ENCODE data around the gene NR4A1.
A peak's percentile ranks its signal among the peaks of the same experiment; 100 is the strongest.

The NR4A1 gene

GRCh38 chr12:52014567-52015530 is 36.4 kb upstream of the NR4A1 start:
- Histone ChIP-seq H3K4me3 (ENCODE audit: low read depth, low read length) (no peak overlapping the region), H3K27ac (ENCODE audit: extremely low read depth, low read depth, low read length) (no peak overlapping the region), H3K9me3 (ENCODE audit: control insufficient read depth, insufficient read depth, low read depth, low read length) (no peaks in the 10 kb centered on the region), H3K36me3 (ENCODE audit: control insufficient read depth in 2 of 2, insufficient read depth in 1 of 2, low read length in 2 of 2) (peaks cover 0 to 25% of the 10 kb centered on the region in 2 experiments; a peak in 1 of 3 replicates), H3K4me1 (ENCODE audit: control insufficient read depth, insufficient read depth, low read length) (peaks cover 9% of the 10 kb centered on the region; the same call in 1 of the 2 replicates)
- ChIA-PET CTCF (interaction anchor here (0.6 to 3.1 kb wide), 6 partner anchors 10 to 122 kb away, joined by 3 to 18 read pairs (median 6); no protein-coding TSS in a partner anchor), POLR2A (no interaction called here)
- TF ChIP-seq ZNF76 (tag by site-specific recombination; IDR thresholded peaks at IDR 0.05; ENCODE audit: borderline replicate concordance, low read depth) (no peak), ZNF701 (tag by site-specific recombination; IDR thresholded peaks at IDR 0.05) (no peak), ZNF777 (tag by site-specific recombination; IDR thresholded peaks at IDR 0.05; ENCODE audit: borderline replicate concordance) (no peak), ZSCAN23 (tag by site-specific recombination; IDR thresholded peaks at IDR 0.05) (no peak), ZBTB49 (tag by site-specific recombination; IDR thresholded peaks at IDR 0.05; ENCODE audit: low read depth) (no peak), ZNF148 (tag by site-specific recombination; IDR thresholded peaks at IDR 0.05; ENCODE audit: borderline replicate concordance) (no peak), ZNF785 (tag by site-specific recombination; IDR thresholded peaks at IDR 0.05) (no peak), IKZF3 (tag by site-specific recombination; IDR thresholded peaks at IDR 0.05) (no peak), HOXC10 (CRISPR knock-in tag; IDR thresholded peaks at IDR 0.05) (no peak), ZNF341 (tag by site-specific recombination; IDR thresholded peaks at IDR 0.05; ENCODE audit: low read depth) (no peak), ZNF19 (tag by site-specific recombination; IDR thresholded peaks at IDR 0.05; ENCODE audit: low read depth) (no peak), ZNF133 (tag by site-specific recombination; IDR thresholded peaks at IDR 0.05) (no peak), SCRT2 (tag by site-specific recombination; IDR thresholded peaks at IDR 0.05) (no peak), ZNF2 (tag by site-specific recombination; IDR thresholded peaks at IDR 0.05) (no peak), GLI2 (tag by site-specific recombination; IDR thresholded peaks at IDR 0.05; ENCODE audit: borderline replicate concordance, low read depth) (no peak), ZSCAN30 (tag by site-specific recombination; IDR thresholded peaks at IDR 0.05) (no peak), ZNF449 (tag by site-specific recombination; IDR thresholded peaks at IDR 0.05) (no peak)

- POLR2A ChIA-PET, result no interaction called here
- Histone ChIP-seq H3K9me3 (ENCODE audit: control insufficient read depth, insufficient read depth, low read depth, low read length) (no peaks in the 10 kb centered on the region), H3K4me1 (ENCODE audit: control insufficient read depth, insufficient read depth, low read length) (peaks cover 2% of the 10 kb centered on the region; the same call in 1 of the 2 replicates), H3K36me3 (ENCODE audit: control insufficient read depth in 2 of 2, insufficient read depth in 1 of 2, low read length in 2 of 2) (peaks cover 0 to 25% of the 10 kb centered on the region in 2 experiments; a peak in 1 of 3 replicates), H3K4me3 (ENCODE audit: low read depth, low read length) (no peak overlapping the region), H3K27ac (ENCODE audit: extremely low read depth, low read depth, low read length) (no peak overlapping the region)
- CTCF ChIA-PET, result interaction anchor here (0.6 to 3.1 kb wide), 3 partner anchors 10 to 33 kb away, joined by 3 to 18 read pairs (median 16); no protein-coding TSS in a partner anchor
- TF ChIP-seq GLIS2 (tag by site-specific recombination; IDR thresholded peaks at IDR 0.05) (peak; percentile 53), ZNF366 (tag by site-specific recombination; conservative IDR thresholded peaks at IDR 0.05) (no peak), GLIS1 (tag by site-specific recombination; IDR thresholded peaks at IDR 0.05) (peak; percentile 68), ZNF629 (tag by site-specific recombination; IDR thresholded peaks at IDR 0.05) (no peak)
Measured at GRCh38 chr12:52015532-52016041, 35.7 kb upstream of the NR4A1 start.
